Measurements from ENCODE around the gene FSTL4.

FSTL4 gene

DNA sequence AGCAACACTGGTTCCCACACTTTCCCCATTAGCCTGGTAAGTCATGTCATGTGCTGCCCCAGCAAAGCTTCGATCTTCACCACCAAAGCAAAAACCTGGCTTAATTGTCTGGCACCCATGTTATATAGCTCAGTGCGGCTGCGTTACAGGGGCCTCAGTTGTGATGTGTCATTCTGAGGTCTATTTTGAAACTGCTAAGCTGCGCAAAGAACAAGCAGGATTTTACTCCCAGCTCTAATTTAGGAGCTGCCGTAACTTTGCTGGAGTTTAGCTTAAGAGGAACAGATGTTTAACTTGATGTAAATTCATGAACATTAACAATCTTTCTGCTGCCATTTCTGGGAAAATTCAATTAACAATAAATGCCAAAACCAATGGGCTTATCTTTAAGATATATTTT is 286.5 kb downstream of the FSTL4 start:
- Histone ChIP-seq H3K9ac (ENCODE audit: low read depth, low read length) (no peak overlapping the region), H3K4me2 (ENCODE audit: insufficient read depth, low read length) (no peak overlapping the region), H3K27ac (ENCODE audit: low read length) (no peak overlapping the region), H3K4me1 (ENCODE audit: insufficient read depth, low read length) (no peaks in the 10 kb centered on the region), H3K79me2 (ENCODE audit: insufficient read depth, low read length) (no peaks in the 10 kb centered on the region), H3K9me3 (ENCODE audit: insufficient read depth, low read length, severe bottlenecking) (no peaks in the 10 kb centered on the region), H2AFZ (ENCODE audit: low read depth, low read length) (no peak overlapping the region), H3K27me3 (ENCODE audit: insufficient read depth, low read length, poor library complexity) (peaks cover 2% of the 10 kb centered on the region), H4K20me1 (ENCODE audit: insufficient read depth, low read length) (no peaks in the 10 kb centered on the region; the same call in 1 of the 2 replicates), H3K4me3 (ENCODE audit: low read depth in 1 of 2, low read length in 2 of 2) (no peak overlapping the region), H3K36me3 (ENCODE audit: insufficient read depth, low read length) (no peaks in the 10 kb centered on the region)
- DNase-seq, result no peak
- ATAC-seq (ENCODE audit: insufficient read depth, low read depth), result no peak
- TF ChIP-seq, protein P1, sequence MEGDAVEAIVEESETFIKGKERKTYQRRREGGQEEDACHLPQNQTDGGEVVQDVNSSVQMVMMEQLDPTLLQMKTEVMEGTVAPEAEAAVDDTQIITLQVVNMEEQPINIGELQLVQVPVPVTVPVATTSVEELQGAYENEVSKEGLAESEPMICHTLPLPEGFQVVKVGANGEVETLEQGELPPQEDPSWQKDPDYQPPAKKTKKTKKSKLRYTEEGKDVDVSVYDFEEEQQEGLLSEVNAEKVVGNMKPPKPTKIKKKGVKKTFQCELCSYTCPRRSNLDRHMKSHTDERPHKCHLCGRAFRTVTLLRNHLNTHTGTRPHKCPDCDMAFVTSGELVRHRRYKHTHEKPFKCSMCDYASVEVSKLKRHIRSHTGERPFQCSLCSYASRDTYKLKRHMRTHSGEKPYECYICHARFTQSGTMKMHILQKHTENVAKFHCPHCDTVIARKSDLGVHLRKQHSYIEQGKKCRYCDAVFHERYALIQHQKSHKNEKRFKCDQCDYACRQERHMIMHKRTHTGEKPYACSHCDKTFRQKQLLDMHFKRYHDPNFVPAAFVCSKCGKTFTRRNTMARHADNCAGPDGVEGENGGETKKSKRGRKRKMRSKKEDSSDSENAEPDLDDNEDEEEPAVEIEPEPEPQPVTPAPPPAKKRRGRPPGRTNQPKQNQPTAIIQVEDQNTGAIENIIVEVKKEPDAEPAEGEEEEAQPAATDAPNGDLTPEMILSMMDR (IDR thresholded peaks at IDR 0.05; ENCODE audit: borderline replicate concordance, extremely low read depth, low read length, poor library complexity, severe bottlenecking), result no peak
- no peak for TF ChIP-seq EZH2 (IDR thresholded peaks at IDR 0.05; ENCODE audit: borderline replicate concordance, low read depth, low read length, severe bottlenecking)

DNA sequence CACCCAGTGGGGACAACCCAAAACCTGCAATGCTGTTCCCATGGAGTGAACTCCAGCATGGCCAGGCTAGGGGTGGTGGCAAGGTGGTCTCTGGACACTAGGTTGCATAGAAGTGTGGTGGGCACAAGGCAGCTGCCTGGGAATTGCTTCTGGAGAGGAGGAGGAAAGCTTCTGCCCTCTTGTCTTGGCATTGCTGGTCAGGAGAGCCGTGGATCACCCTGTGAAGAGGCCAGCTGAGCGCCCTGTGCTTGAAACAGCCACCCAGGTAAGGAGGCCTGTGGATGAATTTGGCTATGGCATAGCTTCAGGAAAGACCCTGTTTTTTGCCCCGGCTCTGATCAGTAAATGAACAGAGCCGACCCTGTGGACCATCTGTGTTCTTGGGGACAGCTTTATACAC is 287.4 kb downstream of the FSTL4 start:
- no peak for ATAC-seq (ENCODE audit: insufficient read depth, low read depth)
- Histone ChIP-seq H4K20me1 (ENCODE audit: insufficient read depth, low read length) (no peaks in the 10 kb centered on the region; the same call in 1 of the 2 replicates), H3K9me3 (ENCODE audit: insufficient read depth, low read length, severe bottlenecking) (no peaks in the 10 kb centered on the region), H2AFZ (ENCODE audit: low read depth, low read length) (no peak overlapping the region), H3K4me3 (ENCODE audit: low read depth in 1 of 2, low read length in 2 of 2) (no peak overlapping the region), H3K4me2 (ENCODE audit: insufficient read depth, low read length) (no peak overlapping the region), H3K9ac (ENCODE audit: low read depth, low read length) (no peak overlapping the region), H3K4me1 (ENCODE audit: insufficient read depth, low read length) (no peaks in the 10 kb centered on the region), H3K27ac (ENCODE audit: low read length) (no peak overlapping the region), H3K36me3 (ENCODE audit: insufficient read depth, low read length) (no peaks in the 10 kb centered on the region), H3K27me3 (ENCODE audit: insufficient read depth, low read length, poor library complexity) (peaks cover 2% of the 10 kb centered on the region), H3K79me2 (ENCODE audit: insufficient read depth, low read length) (no peaks in the 10 kb centered on the region)
- no peak for DNase-seq
- TF ChIP-seq, protein P1 (IDR thresholded peaks at IDR 0.05; ENCODE audit: borderline replicate concordance, extremely low read depth, low read length, poor library complexity, severe bottlenecking), result no peak
- no peak for TF ChIP-seq EZH2 (IDR thresholded peaks at IDR 0.05; ENCODE audit: borderline replicate concordance, low read depth, low read length, severe bottlenecking)

DNA sequence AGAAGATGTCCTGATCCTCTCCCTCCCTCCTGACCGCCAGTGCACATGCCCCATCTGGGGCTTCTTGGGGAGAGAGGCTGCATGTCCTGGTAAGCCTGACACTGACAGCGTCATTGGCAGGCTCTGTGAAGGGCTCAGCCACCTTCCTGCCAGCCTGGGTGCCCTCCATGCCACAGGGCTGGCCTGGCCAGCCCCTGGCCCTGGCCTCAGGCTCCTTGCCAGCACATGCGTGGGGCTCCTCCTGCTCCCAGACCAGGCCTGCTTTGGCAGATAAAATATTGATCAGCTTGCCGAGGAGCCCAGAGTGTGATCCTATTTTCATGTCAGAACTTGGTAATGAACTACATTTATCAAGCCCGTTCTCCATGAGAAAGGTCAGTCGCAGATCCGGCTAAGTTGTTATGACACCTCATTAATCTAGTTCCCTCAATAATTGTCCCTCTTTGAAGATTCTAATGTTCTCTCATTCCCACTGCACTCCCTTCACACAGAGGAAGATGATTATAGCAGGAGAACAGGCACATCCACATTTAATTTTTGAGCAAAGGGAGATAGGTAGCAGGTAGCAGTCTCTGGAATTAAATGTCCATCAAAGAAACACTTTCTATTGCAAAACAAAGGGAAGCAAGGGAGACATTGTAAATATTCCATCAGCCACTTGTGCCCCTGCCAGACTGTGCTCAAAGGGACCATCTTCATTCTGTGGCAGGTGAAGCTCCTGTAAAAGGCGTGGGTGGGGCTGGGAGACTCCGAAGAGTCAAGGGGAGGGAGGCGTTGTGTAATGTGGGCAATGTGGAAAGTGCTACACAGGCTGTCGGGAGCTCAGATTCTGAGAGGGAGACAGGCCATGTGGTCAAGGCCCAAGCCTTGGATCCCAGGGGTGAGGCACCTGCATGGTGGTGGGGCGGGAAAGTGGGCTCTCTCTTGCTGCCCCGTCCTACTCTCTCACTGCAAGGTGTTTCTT is 288.6 kb downstream of the FSTL4 start:
- DNase-seq (no peak), ATAC-seq (ENCODE audit: insufficient read depth, low read depth) (no peak)
- no peaks in the 10 kb centered on the region for H3K36me3 ChIP-seq (ENCODE audit: insufficient read depth, low read length)
- no peak overlapping the region for H3K27ac ChIP-seq (ENCODE audit: low read length)
- no peaks in the 10 kb centered on the region for H3K9me3 ChIP-seq (ENCODE audit: insufficient read depth, low read length, severe bottlenecking)
- H3K79me2 ChIP-seq (ENCODE audit: insufficient read depth, low read length), result no peaks in the 10 kb centered on the region
- peaks cover under 1% of the 10 kb centered on the region for H3K27me3 ChIP-seq (ENCODE audit: insufficient read depth, low read length, poor library complexity)
- no peaks in the 10 kb centered on the region for H3K4me1 ChIP-seq (ENCODE audit: insufficient read depth, low read length)
- H2AFZ ChIP-seq (ENCODE audit: low read depth, low read length), result no peak overlapping the region
- H3K4me2 ChIP-seq (ENCODE audit: insufficient read depth, low read length), result no peak overlapping the region
- H3K9ac ChIP-seq (ENCODE audit: low read depth, low read length), result no peak overlapping the region
- H4K20me1 ChIP-seq (ENCODE audit: insufficient read depth, low read length), result no peaks in the 10 kb centered on the region; the same call in 1 of the 2 replicates
- no peak overlapping the region for H3K4me3 ChIP-seq (ENCODE audit: low read depth in 1 of 2, low read length in 2 of 2)
- no peak for TF ChIP-seq EZH2 (IDR thresholded peaks at IDR 0.05; ENCODE audit: borderline replicate concordance, low read depth, low read length, severe bottlenecking)
- TF ChIP-seq, protein P1 (IDR thresholded peaks at IDR 0.05; ENCODE audit: borderline replicate concordance, extremely low read depth, low read length, poor library complexity, severe bottlenecking), result no peak
